CD4-positive, alpha-beta T cell treated with Interleukin-10 for 1 hour (primary cell): ENCODE data around the gene NT5E.
"Not testable (repeated sequence)": the region's sequence is repeated elsewhere in the genome, so short reads cannot be mapped to it uniquely, and the experiment has no call there.

Source experiments
- DNase-seq: peaks from one replicate; pipeline ENCODE4 v3.0.0-alpha.2; 2020

The NT5E gene

GRCh38 chr6:85494547-85495536 is 45.0 kb downstream of the NT5E start:
- no peak for DNase-seq

- DNase-seq, result no peak
Observed at GRCh38 chr6:85496009-85496579, 46.2 kb downstream of the NT5E start.

GRCh38 chr6:85496856-85497255 is 47.0 kb downstream of the NT5E start:
- DNase-seq, result no peak

GRCh38 chr6:85498596-85499258 is 48.8 kb downstream of the NT5E start:
- DNase-seq, result no peak

GRCh38 chr6:85506441-85507093 is 56.7 kb downstream of the NT5E start:
- no peak for DNase-seq

GRCh38 chr6:85516168-85516567 is 66.3 kb downstream of the NT5E start:
- DNase-seq, result no peak

GRCh38 chr6:85524281-85524680 is 74.4 kb downstream of the NT5E start:
- not testable (repeated sequence) for DNase-seq

- peak; percentile 4 for DNase-seq
Observed at GRCh38 chr6:85537055-85537494, 87.2 kb downstream of the NT5E start.

GRCh38 chr6:85544776-85545175 is 94.9 kb downstream of the NT5E start:
- no peak for DNase-seq
